ENCODE results near the gene PLCH1.

GRCh38 chr3:155491696-155492095 is 253.2 kb downstream of the PLCH1 start:
- TF ChIP-seq CTCF (IDR thresholded peaks at IDR 0.05) (no peak), EZH2 (IDR thresholded peaks at IDR 0.05; ENCODE audit: borderline replicate concordance, insufficient read depth, low read depth, low read length, poor library complexity, severe bottlenecking) (no peak)

All from B cell (primary cell).